MM.1S (cell line): ENCODE measurements around the gene MYOG.

Experiments used
- DNase-seq: peaks from one replicate; pipeline ENCODE4 v3.0.0-alpha.2; 2015
- H2AFZ ChIP-seq: fragments of 300-600 bp; sonication (generic); 2 replicates; pipeline ENCODE4 v1.6.0; 2016; ENCODE audit warnings: antibody characterized with exemption, low read length
- H3F3A ChIP-seq: fragments of 300-600 bp; sonication (generic); 2 replicates; pipeline ENCODE4 v1.6.1; 2016; ENCODE audit warnings: mild to moderate bottlenecking, antibody characterized with exemption, low read length, moderate library complexity, mixed read lengths; ENCODE audit not compliant: insufficient read depth
- H3K27ac ChIP-seq: fragments of 300-600 bp; sonication (generic); 2 replicates; pipeline ENCODE4 v1.5.1; 2016; ENCODE audit warnings: mild to moderate bottlenecking, low read length
- H3K27me3 ChIP-seq: fragments of 300-600 bp; sonication (generic); replicated peaks from 2 replicates; pipeline ENCODE4 v1.6.0; 2016; ENCODE audit warnings: low read length; ENCODE audit not compliant: insufficient read depth
- H3K36me3 ChIP-seq: fragments of 300-600 bp; sonication (generic); replicated peaks from 2 replicates; pipeline ENCODE4 v1.6.1; 2016; ENCODE audit warnings: mild to moderate bottlenecking, low read length, mixed read lengths; ENCODE audit not compliant: insufficient read depth
- H3K4me1 ChIP-seq: fragments of 300-600 bp; sonication (generic); 2 replicates; pipeline ENCODE4 v1.6.1; 2016; ENCODE audit warnings: low read length, mixed read lengths
- H3K4me2 ChIP-seq: fragments of 300-600 bp; sonication (generic); 2 replicates; pipeline ENCODE4 v1.6.0; 2016; ENCODE audit warnings: low read depth, low read length
- H3K4me3 ChIP-seq: fragments of 300-600 bp; sonication (generic); 2 replicates; pipeline ENCODE4 v1.5.1; 2016; ENCODE audit warnings: low read length, mixed read lengths
- H3K79me2 ChIP-seq: fragments of 300-600 bp; sonication (generic); 2 replicates; pipeline ENCODE4 v1.6.1; 2016; ENCODE audit warnings: mixed run types, low read length, mixed read lengths
- H3K9ac ChIP-seq: fragments of 300-600 bp; sonication (generic); 2 replicates; pipeline ENCODE4 v1.6.1; 2016; ENCODE audit warnings: low read length, mixed read lengths
- H3K9me2 ChIP-seq: fragments of 300-600 bp; sonication (generic); replicated peaks from 2 replicates; pipeline ENCODE4 v1.6.1; 2016; ENCODE audit warnings: mild to moderate bottlenecking, low read length, mixed read lengths; ENCODE audit not compliant: insufficient read depth
- H3K9me3 ChIP-seq: fragments of 300-600 bp; sonication (generic); replicated peaks from 2 replicates; pipeline ENCODE4 v1.6.1; 2016; ENCODE audit warnings: mild to moderate bottlenecking, low read length, mixed read lengths; ENCODE audit not compliant: insufficient read depth
- H4K20me1 ChIP-seq: fragments of 300-600 bp; sonication (generic); 2 replicates; pipeline ENCODE4 v1.6.1; 2016; ENCODE audit warnings: mild to moderate bottlenecking, low read length, moderate library complexity, mixed read lengths; ENCODE audit not compliant: insufficient read depth
- EZH2 ChIP-seq: fragments of 300-600 bp; sonication (generic); optimal IDR thresholded peaks from 2 replicates; pipeline ENCODE3; 2017; ENCODE audit warnings: low read depth, mild to moderate bottlenecking, antibody characterized with exemption, low read length, mixed read lengths
- EZH2phosphoT487 ChIP-seq: fragments of 300-600 bp; sonication (generic); IDR thresholded peaks from 2 replicates; pipeline ENCODE4 v1.6.1; 2018; ENCODE audit warnings: antibody characterized with exemption, low read length
- TF ChIP-seq, protein P1 (sequence below): fragments of 300-600 bp; sonication (generic); IDR thresholded peaks from 2 replicates; pipeline ENCODE4 v1.5.1; 2016; ENCODE audit warnings: antibody characterized with exemption, low read length, mixed read lengths

Gene MYOG

GRCh38 chr1:203063287-203063686 lies 22.5 kb downstream of the MYOG start:
- Histone ChIP-seq H4K20me1 (no peaks in the 10 kb centered on the region), H3K9me2 (no peaks in the 10 kb centered on the region), H3K4me3 (no peak overlapping the region), H3K79me2 (no peaks in the 10 kb centered on the region), H3K9ac (no peak overlapping the region), H2AFZ (no peak overlapping the region), H3K27me3 (no peaks in the 10 kb centered on the region), H3K36me3 (no peaks in the 10 kb centered on the region), H3K4me2 (no peak overlapping the region), H3K4me1 (peaks cover 1% of the 10 kb centered on the region; the same call in 1 of the 2 replicates), H3F3A (no peaks in the 10 kb centered on the region), H3K9me3 (no peaks in the 10 kb centered on the region), H3K27ac (no peak overlapping the region)
- TF ChIP-seq EZH2phosphoT487 (no peak), EZH2 (no peak)
- TF ChIP-seq, protein P1, sequence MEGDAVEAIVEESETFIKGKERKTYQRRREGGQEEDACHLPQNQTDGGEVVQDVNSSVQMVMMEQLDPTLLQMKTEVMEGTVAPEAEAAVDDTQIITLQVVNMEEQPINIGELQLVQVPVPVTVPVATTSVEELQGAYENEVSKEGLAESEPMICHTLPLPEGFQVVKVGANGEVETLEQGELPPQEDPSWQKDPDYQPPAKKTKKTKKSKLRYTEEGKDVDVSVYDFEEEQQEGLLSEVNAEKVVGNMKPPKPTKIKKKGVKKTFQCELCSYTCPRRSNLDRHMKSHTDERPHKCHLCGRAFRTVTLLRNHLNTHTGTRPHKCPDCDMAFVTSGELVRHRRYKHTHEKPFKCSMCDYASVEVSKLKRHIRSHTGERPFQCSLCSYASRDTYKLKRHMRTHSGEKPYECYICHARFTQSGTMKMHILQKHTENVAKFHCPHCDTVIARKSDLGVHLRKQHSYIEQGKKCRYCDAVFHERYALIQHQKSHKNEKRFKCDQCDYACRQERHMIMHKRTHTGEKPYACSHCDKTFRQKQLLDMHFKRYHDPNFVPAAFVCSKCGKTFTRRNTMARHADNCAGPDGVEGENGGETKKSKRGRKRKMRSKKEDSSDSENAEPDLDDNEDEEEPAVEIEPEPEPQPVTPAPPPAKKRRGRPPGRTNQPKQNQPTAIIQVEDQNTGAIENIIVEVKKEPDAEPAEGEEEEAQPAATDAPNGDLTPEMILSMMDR, result no peak
- no peak for DNase-seq

GRCh38 chr1:203060115-203060514 lies 25.7 kb downstream of the MYOG start:
- Histone ChIP-seq H3K27me3 (no peaks in the 10 kb centered on the region), H2AFZ (no peak overlapping the region), H3K36me3 (no peaks in the 10 kb centered on the region), H4K20me1 (no peaks in the 10 kb centered on the region), H3K9ac (no peak overlapping the region), H3K9me3 (no peaks in the 10 kb centered on the region), H3K27ac (no peak overlapping the region), H3K9me2 (no peaks in the 10 kb centered on the region), H3K4me2 (no peak overlapping the region), H3F3A (no peaks in the 10 kb centered on the region), H3K4me3 (no peak overlapping the region), H3K79me2 (no peaks in the 10 kb centered on the region), H3K4me1 (no peaks in the 10 kb centered on the region)
- TF ChIP-seq EZH2phosphoT487 (no peak), EZH2 (no peak)
- TF ChIP-seq, protein P1, result no peak
- DNase-seq, result no peak

GRCh38 chr1:203059485-203059884 lies 26.3 kb downstream of the MYOG start:
- no peaks in the 10 kb centered on the region for H3K9me3 ChIP-seq
- no peaks in the 10 kb centered on the region for H3K36me3 ChIP-seq
- no peaks in the 10 kb centered on the region for H3K4me1 ChIP-seq
- no peak overlapping the region for H3K9ac ChIP-seq
- no peak overlapping the region for H3K27ac ChIP-seq
- no peak overlapping the region for H3K4me2 ChIP-seq
- TF ChIP-seq, protein P1, result no peak
- TF ChIP-seq EZH2phosphoT487 (no peak), EZH2 (no peak)
- H2AFZ ChIP-seq, result no peak overlapping the region
- no peak for DNase-seq
- H3K4me3 ChIP-seq, result no peak overlapping the region
- no peaks in the 10 kb centered on the region for H3F3A ChIP-seq
- no peaks in the 10 kb centered on the region for H4K20me1 ChIP-seq
- no peaks in the 10 kb centered on the region for H3K9me2 ChIP-seq
- H3K79me2 ChIP-seq, result no peaks in the 10 kb centered on the region
- H3K27me3 ChIP-seq, result no peaks in the 10 kb centered on the region
